T-helper 2 cell treated with Interferon-gamma antibody and Interleukin-4, amounts not matched to agents 100 ng/mL and 5 ng/mL, for 36 hours (primary cell): Measurements from ENCODE around the gene TLR4. TPM values are rescaled to one million over a fixed set of nuclear protein-coding genes. Genes with fewer than 3 reads are reported as not detected.

Source experiments
- intact Hi-C: fragments of 100-400 bp; cut with micrococcal nuclease; formaldehyde crosslinking; loops from one replicate; pipeline ENCODE4 v1.15.1; 2023
- total RNA-seq: library from RNA; stranded (reverse); gene quantifications from 2 replicates; pipeline ENCODE4 v1.2.3, GENCODE V29; 2022

The TLR4 gene
- total RNA-seq: 0.11 and 0.14 TPM in 2 replicates

GRCh38 chr9:117704024-117704575, at the start of gene TLR4:
Gene TLR4, plus strand, starts transcription at chr9:117704403. Its CDS starts 70 bp downstream, at chr9:117704473.
- intact Hi-C loops: no loop called here

GRCh38 chr9:117656002-117656401, 48.2 kb upstream of the TLR4 start:
- intact Hi-C loops: no loop called here

DNA sequence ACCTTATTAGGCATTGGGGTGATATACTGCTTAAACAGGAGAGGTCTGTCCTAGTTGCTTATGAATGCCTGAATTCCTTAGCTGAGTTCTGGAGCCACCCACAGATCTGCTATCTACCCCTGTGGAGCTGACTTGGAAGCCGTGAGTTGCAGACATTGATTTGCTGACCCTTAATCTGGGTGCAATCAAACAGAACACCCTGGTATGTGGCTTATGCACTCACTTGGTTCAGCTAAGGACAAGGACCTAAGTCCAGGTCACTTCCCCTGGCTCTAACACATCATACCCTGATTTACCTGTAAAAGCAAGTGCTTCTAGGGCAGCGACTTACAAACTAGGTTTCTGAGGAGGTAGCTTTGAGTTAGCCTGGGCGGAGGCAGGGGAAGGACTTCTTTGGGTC, 41.6 kb upstream of the TLR4 start:
- intact Hi-C loops: no loop called here

DNA sequence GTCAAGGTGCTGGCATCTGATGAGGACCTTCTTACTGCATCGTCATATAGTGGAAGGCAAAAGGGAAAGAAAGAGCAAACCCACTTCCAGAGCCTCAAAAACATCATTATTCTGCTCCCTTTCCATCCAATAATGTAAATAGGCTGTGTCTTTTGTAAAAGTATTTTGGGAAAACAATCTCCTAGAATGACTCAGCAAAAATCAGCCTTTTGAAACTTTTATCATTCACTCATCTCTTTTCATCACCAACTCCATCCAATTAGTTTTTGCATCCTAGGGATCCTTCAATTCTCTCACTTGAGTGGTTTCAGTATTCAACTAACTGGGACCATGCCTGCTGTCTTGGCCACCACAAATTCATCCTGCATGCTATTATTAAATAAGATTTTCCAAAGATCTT, 39.8 kb upstream of the TLR4 start:
- intact Hi-C loops: no loop called here

GRCh38 chr9:117665601-117666385, 38.4 kb upstream of the TLR4 start:
- intact Hi-C loops: no loop called here

GRCh38 chr9:117671468-117671867, 32.7 kb upstream of the TLR4 start:
- intact Hi-C loops: no loop called here

- intact Hi-C loops: no loop called here
Observed at GRCh38 chr9:117672369-117672768, 31.8 kb upstream of the TLR4 start.

DNA sequence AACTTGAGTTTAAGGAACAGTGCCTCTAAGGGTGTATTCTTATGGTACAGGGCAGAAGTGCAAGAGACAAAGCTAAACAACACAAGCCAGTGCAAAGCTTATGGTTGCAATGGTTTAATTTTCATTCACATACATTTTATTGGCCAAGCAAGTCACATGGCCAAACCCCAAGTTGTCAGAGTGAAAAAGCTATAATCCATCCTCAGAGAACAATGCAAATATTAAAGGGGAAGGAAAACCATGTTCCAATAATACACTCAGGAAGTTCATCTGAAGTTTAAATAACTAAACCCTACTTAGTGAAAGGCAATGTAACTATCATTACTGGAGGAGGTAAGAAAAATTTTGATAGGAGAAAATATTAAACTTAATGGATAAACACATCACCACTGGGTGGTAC, 26.6 kb upstream of the TLR4 start:
- intact Hi-C loops: no loop called here

GRCh38 chr9:117678871-117679270, 25.3 kb upstream of the TLR4 start:
- intact Hi-C loops: no loop called here

DNA sequence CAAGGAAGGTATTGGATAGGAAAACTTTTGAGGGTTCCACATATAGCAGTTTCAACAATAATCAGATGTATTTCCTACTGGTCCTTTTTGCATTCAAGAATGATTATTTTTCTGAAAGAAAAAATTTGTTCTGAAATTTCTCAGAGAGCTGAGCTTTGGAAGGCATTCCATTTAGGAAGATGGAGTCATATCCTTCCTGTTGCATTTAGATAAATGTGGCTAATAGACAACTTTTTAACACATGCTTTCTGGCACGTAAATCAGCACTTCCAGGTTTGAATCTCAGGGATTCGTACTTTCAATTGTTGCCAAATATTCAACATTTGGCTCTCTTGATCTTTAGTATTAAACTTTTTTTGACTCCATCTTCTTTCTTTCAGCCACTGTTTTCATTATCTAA, 24.8 kb upstream of the TLR4 start:
- intact Hi-C loops: no loop called here

DNA sequence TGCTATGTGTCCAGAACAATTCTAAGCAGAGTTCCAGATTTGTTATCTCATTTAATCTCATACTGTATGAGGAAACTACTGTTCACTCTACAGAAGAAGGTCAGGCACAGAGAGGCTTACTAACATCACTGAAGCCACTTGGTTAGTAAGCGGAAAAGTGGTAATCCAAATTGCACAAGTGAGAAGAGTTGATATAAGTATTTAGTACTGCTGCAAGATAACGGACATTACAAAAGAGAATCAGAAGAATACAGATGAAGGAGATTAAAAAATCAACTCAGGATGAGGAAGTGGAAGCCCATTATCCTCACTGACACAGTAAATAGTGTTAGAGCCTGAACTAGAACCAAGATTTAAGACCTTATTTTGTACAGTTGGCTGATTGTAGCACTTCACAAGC, 22.3 kb upstream of the TLR4 start:
- intact Hi-C loops: no loop called here

DNA sequence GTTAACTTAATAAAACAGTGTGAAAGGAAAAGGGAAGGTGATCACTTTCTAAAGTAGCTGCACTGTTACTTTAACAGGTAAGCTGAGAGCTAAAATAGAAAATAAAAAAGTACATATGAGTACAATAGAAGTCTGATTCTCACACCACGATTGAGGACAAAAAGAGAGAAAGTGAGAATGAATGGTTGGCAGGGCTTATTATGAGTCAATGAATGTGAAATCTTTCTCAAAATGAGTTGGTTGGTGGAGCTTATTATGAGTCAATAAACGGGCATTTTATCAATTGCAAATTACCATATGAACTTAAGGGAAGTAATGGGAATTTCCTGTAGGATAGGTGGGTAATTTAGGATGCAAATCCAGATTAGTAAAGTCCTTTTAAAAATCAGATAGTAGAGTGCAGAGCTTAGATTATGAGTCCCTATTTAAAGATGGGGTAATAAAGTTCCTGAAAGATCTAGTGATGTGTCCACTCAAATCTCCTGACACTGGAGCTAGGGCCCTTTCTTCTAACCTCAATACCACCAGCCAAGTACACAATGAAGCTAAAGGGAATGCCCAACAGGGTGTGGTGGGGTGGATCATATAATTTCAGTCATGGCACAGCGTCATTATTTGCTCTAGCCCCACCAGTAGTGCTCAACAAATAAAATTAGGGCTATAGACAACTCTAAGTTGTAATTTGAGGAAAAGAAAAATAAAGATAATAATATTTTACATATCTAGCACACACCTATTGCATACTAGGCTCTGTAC, 21.1 kb upstream of the TLR4 start:
- intact Hi-C loops: no loop called here

- intact Hi-C loops: no loop called here
Observed at GRCh38 chr9:117687532-117687931, 16.7 kb upstream of the TLR4 start.

- intact Hi-C loops: no loop called here
Observed at GRCh38 chr9:117691367-117691766, 12.8 kb upstream of the TLR4 start.

DNA sequence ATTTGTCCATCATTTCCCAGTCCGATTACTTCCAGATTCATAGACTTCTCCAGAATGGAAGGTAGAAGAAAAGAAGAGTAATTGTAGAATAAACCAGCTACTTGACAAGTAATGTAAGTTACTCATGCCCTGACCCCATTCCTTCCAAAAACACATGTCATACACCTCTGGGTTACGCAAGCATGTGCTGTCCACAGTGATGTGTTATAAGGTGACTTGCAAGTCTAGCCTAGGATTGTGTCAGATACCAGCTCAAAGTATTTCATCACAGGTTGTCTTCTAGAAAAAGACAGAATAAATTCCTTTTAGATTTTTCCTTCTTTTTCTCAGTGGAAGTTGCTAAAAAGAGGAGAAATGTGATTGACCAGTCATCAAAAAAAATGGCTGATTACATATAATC, 8.0 kb upstream of the TLR4 start:
- intact Hi-C loops: no loop called here

DNA sequence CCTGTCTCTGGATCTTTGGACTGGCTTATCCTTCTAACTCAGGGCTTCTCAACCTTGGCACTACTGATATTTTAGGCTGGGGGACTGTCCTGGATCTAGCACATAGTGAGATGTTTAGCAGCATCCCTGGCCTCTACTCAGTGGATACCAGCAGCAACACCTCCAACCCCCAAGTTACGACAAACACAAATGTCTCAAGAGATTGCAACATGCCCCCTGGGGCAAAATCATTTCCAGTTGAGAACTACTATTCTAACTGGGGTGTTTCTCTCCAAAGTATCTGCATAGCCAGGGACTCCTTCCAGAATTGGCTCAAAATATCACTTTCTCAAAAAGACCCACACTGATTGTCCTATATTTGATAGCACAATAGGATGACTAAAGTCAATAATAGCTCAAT, 7.2 kb upstream of the TLR4 start:
- intact Hi-C loops: no loop called here

GRCh38 chr9:117703537-117703936, 666 bp upstream of the TLR4 start:
- intact Hi-C loops: no loop called here

GRCh38 chr9:117704597-117704996, 394 bp downstream of the TLR4 start:
- intact Hi-C loops: no loop called here

DNA sequence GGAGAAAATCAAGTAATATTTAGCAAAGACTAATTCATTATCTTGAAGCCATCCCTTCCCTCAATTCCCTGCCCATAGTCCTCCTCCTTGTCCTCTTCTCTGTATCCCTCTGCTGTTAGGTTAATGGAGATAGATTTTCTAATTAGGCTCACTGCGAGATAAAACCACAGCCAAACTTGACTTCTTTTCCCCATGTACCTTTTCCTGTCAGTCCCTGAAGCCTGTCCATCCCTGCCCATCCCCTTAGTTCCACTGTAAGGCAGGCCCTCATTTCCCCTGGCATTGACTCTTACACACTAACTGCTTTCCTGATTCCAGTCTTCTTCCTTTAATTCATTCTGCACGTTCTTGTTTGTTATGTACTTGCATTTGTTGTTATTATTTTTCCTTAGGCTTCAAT, 1.2 kb downstream of the TLR4 start:
- intact Hi-C loops: no loop called here

DNA sequence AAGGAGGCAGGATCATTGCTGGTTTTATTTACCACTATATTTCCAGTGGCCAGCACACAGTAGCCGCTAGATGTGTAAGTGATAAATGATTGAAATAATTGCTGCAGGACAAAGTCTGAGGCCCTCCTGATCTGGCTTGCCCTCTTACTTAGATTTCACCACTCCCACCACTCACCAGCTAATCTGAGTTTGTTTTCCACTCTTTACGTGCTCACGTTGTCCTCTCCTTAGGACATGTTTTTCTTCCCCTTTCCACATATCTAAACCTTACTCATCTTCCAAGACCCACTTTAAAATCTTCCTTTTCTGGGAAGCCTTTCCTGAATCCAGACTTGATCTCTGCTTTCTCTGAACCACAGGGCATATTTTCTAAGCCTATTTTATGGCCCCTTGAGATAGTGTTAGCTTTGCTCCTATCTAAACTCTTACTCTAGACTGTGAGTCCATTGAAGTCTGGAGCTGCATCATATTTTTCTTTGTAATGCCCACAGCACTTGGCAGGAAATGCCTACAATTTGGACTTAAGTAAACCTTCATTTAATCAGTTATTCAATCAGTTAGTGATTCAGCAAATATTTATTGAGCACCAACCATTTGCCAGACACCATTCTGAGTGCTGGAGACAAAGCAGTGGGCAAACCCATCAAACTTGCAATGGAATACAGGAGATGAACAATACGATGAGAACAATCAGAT, 2.4 kb downstream of the TLR4 start:
- intact Hi-C loops: no loop called here

- intact Hi-C loops: no loop called here
Observed at GRCh38 chr9:117707561-117707960, 3.4 kb downstream of the TLR4 start.

DNA sequence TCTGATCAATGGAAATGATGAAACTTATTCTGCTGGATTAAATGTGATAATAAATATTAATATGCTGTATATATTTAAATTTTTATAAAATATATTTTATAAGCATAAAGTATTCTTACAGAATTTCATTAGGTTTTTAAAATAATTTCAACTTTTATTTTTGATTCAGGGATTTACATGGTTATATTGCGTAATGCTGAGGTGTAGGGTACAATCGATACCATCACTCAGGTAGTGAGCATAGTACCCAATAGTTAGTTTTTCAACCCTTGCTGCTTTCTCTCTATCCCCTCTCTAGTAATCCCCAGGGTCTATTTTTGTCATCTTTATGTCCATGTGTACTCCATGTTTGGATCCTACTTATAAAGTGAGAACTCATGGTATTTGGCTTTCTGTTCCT, 5.7 kb downstream of the TLR4 start:
- intact Hi-C loops: no loop called here
